Pons (tissue), 1 donor: ENCODE results near the gene PROSER3.

ENCODE experiments used
- DNase-seq: peaks from one replicate; pipeline ENCODE4 v3.0.0-alpha.2; 2016; ENCODE audit warnings: low spot score

The PROSER3 gene

GRCh38 chr19:35777086-35777841, 19.3 kb downstream of the PROSER3 start:
- DNase-seq, result peak; percentile 76

DNA sequence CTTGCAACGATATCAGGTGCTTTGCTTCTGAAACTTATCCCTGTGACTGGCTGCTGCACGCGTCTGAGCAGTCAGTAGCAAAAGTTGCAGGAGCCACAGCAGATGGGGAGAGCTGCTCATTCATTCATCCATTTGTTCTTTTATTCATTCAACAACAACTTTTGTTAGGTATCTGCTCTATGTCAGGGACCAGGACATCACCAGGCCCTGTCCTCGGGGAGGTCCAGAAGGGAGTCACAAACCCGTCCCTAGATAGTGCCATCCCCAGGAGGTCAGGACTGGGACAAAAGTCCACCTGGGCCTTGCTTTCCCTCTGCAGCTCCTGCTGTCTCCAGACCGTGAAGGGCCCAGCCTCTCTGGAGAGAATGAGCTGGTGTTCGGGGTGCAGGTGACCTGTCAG, 20.0 kb downstream of the PROSER3 start:
- DNase-seq, result no peak

DNA sequence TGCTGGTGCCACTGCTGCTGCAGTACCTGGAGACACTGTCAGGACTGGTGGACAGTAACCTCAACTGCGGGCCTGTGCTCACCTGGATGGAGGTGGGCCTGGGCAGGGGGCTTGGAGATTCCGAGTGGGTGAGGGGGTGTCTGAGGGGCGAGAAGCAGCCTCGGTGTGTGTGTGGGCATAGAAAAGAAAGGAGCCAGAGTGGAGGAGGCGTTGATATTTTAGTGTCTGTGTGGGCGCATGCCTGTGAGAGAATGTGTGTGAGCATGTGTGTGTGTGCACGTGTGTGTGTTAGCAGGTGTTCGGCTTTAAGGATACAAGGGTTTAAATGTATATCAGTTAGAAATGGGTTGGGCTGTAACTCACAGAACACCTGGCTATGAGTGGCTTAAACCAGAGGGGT, 21.1 kb downstream of the PROSER3 start:
- DNase-seq, result no peak

- no peak for DNase-seq
Measured at GRCh38 chr19:35780058-35780457, 22.1 kb downstream of the PROSER3 start.

- DNase-seq, result no peak
Measured at GRCh38 chr19:35780717-35781116, 22.7 kb downstream of the PROSER3 start.

GRCh38 chr19:35781650-35782049, 23.7 kb downstream of the PROSER3 start:
- no peak for DNase-seq

DNA sequence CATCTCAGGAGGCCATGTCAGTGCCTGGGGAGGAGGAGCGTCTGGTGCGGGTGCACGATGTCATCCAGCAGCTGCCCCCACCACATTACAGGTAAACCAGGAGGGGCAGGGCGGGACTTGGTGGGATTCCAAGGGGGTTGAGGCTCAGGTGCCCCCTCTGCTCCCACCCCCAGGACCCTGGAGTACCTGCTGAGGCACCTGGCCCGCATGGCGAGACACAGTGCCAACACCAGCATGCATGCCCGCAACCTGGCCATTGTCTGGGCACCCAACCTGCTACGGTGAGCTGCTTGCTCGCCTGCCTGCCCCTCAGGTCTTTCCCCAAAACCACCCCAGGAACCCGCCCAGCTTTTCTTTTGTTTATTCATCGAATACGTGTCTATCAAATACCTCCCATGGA, 24.6 kb downstream of the PROSER3 start:
- DNase-seq, result no peak

- no peak for DNase-seq
Measured at GRCh38 chr19:35783469-35784434, 25.8 kb downstream of the PROSER3 start.

DNA sequence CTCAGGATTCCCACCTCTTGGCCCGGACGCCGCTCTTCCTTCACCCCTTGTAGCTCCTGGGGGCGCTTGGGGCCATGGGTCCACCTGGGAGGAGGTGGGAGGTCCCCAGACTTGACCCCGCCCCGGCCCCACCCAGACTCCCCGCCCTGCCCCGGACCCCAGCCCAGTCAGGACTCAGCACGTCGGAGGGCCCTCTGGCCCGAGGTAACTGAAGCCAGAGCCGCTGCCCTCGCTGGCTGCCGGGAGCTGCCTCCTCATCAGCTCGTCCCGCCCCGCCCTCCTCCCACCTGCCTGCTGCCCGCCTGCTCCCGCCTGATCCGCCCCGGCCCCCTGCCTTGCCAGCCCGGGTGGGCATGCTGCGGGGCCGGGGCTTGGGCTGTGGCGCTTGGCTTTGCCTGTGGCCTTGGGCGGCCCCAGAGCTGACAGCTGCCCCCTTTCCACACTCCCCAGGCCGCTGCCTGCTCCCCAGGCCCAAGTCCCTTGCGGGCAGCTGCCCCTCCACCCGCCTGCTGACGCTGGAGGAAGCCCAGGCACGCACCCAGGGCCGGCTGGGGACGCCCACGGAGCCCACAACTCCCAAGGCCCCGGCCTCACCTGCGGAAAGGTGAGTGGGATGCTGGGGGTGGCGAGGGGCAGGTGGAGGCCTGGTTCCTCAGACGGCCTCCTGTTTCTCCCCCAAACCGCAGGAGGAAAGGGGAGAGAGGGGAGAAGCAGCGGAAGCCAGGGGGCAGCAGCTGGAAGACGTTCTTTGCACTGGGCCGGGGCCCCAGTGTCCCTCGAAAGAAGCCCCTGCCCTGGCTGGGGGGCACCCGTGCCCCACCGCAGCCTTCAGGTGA, 26.7 kb downstream of the PROSER3 start:
- no peak for DNase-seq

DNA sequence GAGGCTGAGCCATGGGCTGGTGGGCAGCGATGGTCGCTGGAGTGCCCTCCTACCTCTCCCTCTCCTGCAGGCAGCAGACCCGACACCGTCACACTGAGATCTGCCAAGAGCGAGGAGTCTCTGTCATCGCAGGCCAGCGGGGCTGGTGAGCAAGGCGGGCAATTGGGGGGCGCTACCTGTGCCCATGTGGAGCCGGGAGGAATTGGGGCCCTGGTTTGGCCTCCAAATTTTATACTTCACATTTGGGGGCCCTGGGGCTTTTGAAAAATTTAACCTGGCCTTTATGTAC, 27.3 kb downstream of the PROSER3 start:
- no peak for DNase-seq

DNA sequence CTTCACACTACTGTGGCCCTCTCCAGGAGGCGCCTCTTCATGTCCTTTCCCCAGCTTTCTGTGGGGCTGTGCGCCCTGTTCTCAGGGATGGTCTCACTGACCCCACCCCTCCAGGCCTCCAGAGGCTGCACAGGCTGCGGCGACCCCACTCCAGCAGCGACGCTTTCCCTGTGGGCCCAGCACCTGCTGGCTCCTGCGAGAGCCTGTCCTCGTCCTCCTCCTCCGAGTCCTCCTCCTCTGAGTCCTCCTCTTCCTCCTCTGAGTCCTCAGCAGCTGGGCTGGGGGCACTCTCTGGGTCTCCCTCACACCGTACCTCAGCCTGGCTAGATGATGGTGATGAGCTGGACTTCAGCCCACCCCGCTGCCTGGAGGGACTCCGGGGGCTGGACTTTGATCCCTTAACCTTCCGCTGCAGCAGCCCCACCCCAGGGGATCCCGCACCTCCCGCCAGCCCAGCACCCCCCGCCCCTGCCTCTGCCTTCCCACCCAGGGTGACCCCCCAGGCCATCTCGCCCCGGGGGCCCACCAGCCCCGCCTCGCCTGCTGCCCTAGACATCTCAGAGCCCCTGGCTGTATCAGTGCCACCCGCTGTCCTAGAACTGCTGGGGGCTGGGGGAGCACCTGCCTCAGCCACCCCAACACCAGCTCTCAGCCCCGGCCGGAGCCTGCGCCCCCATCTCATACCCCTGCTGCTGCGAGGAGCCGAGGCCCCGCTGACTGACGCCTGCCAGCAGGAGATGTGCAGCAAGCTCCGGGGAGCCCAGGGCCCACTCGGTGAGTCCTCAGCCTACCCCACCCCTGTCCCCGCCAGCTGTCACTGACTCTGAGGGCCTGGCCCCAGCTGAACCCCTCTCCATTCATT, 28.6 kb downstream of the PROSER3 start:
- DNase-seq, result no peak

DNA sequence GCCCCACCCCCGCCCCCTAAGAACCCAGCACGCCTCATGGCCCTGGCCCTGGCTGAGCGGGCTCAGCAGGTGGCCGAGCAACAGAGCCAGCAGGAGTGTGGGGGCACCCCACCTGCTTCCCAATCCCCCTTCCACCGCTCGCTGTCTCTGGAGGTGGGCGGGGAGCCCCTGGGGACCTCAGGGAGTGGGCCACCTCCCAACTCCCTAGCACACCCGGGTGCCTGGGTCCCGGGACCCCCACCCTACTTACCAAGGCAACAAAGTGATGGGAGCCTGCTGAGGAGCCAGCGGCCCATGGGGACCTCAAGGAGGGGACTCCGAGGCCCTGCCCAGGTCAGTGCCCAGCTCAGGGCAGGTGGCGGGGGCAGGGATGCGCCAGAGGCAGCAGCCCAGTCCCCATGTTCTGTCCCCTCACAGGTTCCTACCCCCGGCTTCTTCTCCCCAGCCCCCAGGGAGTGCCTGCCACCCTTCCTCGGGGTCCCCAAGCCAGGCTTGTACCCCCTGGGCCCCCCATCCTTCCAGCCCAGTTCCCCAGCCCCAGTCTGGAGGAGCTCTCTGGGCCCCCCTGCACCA, 29.3 kb downstream of the PROSER3 start:
- DNase-seq, result no peak

GRCh38 chr19:35788205-35788960, 30.4 kb downstream of the PROSER3 start:
- DNase-seq, result no peak

DNA sequence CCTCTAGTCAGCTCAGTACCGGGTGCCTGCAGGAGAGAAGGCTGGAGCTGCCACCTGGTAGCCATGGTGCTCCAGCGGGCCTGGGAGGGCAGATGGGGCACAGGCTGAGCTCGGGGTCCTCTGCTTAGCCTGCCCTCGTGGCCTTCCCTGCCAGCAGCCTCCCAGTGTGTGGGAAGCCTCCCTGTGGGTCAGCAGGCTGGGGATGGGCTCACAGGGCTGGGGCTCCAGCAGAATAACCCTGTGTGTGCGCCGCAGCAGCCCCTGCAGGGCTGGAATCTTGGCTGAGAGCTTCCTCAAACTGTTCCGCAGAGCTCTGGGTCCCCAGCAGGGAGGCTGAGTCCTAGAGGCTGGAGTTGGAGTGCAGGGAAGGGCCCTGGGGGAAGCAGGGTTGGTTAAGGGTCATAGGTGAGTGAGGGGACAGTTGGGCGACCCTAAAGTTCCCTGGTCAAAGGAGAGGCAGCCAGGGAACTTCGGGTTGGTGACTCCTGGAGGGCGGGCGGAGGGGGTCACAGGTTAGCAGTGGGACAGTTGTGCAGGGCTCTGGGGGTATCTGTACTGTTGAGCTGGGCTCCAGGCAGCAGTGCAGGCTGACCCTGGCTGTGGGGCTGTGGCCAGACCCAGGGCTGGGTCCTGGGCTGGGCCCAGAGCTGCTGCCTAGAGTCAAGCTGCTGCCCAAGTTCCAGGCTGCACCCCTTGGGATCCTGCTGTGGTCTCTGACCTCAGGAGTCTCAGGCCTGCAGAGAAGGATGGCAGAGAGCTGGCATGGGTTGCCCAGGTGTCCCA, 31.4 kb downstream of the PROSER3 start:
- DNase-seq, result no peak

DNA sequence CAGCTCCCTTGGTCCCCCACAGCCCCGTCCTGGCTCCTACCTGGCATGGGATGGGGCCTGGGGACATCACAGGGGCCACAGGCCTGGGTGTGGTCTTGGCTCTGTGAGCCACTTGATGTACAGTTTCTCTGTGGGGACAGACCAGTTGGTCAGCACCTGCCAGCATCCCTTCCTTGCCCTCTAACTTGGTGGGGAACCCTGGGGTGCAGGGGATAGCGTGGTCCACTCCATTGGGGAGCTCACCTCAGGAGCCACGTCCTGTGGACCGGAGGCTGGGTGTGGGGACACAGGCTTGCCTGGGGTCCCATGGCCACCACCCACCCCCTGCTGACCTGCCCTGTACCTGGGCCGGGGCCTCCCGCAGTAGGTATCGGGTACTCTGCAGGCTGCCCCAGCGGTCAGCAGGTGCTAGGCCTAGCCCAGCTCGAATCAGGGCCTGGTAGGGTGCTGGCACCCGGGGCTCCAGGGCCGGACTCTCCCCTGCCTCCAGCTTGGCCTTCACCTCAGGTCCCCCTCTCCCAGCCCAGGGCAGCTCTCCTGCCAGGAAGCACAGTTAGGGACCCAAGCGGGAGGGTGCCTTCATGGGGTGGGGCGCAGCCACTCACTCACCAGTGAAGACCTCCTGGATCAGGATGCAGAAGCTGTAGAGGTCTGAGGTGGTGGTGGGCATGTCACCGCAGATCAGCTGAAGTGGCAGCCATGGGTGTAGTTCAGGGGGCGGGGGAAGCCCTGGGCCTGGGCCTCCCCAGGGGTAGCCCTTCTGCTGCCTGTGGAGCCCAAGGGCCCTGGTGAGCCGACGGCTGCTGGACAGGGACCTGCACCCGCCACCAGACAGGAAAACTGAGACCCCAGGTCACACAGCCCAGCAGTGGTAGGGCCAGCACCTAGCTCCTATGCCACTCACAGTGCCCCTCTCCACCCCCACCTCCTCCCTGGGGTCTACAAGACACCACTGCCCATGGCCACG, 32.3 kb downstream of the PROSER3 start:
- no peak for DNase-seq

GRCh38 chr19:35790981-35791813, 33.2 kb downstream of the PROSER3 start:
- no peak for DNase-seq

GRCh38 chr19:35791814-35792279, 33.9 kb downstream of the PROSER3 start:
- DNase-seq, result no peak
